HK-2 (cell line): ENCODE measurements around the gene RBM5.

Source experiments
- DNase-seq: peaks from one replicate; pipeline ENCODE4 v3.0.0-alpha.2; 2018; ENCODE audit not compliant: unreplicated experiment

RBM5 gene

DNA sequence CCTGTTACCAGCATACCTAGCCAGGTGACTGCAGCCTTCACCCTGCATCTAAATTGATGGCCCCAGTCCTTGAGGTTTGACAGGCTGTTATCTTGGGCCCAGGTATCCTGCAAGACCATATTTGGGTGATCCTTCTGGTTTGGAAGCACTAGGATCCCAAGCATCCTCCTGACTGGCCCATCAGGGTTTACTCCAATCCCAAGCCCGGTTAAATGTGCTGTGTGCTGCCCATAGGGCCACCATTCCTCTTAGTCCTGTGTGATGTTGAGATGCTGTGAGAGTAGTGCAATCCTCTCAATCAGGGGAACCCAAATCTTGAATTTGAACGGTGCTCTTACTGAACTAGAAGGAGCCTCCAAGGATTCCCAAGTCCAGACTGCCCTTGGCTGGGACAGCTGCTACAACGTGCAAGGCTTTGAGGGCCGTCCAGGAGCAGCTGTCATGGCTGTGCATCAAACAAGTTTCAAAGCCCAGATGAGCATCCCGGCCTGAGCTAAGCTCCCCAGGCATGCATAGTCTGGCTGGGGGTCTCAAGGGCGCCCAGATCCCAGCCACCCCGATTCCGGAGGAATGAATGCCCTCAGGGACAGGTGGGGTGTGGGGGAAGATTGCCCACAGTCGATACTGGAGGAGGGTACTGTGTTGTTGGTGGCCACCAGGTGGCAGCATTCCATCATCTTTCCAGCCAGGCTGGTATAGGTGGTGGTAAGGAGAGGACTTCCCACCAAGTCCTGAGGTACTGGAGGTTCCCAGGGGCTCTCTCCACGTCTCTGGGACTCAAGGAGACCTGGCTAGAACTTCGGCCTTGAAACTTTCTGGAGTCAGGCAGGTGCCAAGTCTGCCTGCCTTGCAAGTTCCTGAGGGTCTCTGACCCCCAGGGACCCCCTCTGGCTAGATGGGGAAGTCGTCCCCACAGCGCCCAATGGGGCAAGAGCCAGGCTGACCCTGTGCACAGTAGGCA lies 32.6 kb downstream of the RBM5 start:
- DNase-seq = peak; percentile 77

GRCh38 chr3:50122071-50122470 lies 33.4 kb downstream of the RBM5 start:
- no peak for DNase-seq

DNA sequence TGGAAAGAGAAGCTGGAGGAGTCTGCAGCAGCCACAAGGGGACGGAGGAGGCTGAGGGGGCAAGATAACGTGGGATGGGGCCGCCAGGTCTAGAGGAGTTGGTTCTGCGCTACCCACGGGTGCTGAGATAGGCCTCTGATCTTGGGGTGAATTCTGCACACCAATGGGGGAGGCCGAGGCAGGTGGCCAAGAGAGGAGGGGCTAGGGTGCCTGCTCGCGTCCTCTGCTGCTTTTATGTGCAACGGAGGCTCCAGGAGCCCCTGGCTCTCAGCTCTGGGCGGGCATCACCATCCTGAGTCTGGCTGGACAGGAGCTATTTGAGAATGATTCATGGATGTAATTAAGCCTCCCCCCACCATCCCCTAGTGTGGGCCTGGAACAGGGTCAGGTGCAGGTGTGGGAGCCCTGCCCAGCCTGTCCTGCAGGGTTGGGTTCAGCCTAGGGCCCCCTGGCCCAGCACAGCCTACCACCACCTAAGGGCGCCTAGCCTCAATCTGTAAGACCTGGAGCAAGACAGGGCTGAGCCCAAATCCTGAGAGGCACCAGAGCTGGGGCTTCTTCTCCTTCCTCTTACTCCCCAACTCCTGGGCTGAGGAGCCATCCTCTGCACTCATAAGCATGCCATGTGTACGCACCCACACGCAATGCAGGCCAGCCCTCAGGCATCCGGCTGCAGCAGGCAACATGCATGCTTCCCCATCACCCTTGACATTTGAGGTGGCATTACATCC lies 34.1 kb downstream of the RBM5 start:
- no peak for DNase-seq

GRCh38 chr3:50123394-50124051 lies 34.8 kb downstream of the RBM5 start:
- no peak for DNase-seq

DNA sequence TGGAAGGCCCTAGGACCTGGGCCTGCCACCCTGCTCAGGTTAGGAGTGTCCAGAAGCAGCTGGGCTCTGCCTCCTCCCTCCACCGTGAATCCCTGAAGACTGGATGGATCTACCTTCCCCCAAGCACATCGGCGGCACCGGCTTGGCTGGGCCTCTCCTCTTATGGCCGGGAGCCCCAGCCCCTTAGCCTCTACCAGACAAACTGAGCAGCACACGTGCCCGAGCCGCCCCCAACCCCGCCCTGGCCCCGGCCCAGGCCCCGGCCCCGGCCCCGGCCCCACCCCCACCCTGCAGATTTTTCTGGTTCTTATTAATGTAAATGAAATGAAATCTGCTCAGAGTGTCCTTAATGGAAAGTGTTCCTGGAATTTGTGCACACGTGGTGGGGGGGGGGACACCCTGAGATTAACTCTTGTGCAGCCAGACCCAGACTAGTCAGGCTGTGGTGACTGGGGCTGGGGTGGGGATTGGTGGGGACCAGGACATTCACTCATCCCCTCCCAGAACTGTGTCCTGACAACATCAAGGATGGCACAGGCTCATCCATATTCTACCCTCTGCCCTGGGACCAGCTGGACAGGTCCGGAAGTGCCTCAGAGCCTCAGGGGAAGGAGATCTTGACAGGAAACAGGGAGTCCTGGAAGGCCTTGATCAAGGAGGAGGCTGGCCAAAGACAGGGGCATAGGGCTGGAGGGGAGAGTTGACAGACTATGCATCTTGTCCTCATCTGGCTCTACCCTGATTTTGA lies 35.5 kb downstream of the RBM5 start:
- DNase-seq = no peak

GRCh38 chr3:50124800-50125178 lies 36.1 kb downstream of the RBM5 start:
- DNase-seq = no peak

DNA sequence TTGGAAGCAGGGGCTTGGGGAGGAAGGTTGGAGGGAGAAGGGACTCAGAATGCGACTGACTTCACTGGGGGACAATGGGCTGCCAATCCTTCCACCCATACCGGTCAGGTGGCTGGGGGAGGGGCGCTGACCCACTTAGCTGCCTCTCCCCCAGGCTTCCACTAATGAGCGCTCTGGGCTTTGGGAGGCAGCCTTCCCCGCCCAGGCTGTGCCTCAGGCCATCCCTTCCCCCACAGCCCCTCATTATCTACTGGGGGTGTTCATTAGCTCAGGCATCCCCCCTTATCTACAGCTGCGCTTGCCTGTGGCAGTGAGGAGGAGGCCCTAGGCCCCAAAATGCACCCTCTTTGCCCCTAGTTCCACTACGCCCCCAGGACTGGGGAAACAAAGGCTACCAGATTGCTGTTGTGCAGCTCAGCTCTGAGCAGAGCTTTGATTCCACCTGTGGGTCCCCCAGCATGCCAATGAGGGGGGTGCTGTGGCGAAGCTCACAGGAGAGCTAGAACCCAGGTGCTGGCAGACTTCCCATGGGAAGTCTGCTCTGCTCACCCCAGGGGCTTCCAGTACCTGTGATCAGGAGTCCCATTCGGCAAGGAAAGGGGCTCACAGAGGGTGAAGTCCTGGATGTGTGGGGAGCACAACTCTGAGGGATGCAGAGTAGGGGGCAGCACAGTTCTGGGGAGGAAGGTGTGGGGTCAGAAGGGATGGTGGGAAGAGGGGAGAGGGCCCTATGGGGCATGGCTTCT lies 37.0 kb downstream of the RBM5 start:
- DNase-seq = no peak

- DNase-seq = no peak
Measured at GRCh38 chr3:50126287-50127211, 37.8 kb downstream of the RBM5 start.

GRCh38 chr3:50127251-50127691 lies 38.6 kb downstream of the RBM5 start:
- DNase-seq = no peak

DNA sequence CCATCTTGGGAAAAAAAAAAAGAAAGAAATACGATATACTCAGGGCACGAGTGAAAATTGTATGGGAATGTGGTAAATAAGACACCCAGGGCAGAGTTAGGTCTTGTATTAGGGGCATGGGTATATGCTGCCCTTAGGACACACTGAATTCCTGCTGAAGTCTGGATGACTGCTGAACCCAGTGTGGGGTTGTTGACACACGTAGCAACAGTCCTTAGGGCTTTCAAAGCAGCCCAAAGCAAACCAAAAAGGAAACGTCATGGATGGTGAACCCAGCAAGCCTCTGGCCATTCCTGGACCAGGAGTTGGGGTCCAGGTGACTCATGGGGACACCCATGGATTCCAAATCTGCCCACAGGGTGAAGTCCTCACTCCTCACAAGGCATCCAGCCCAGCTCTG lies 39.3 kb downstream of the RBM5 start:
- no peak for DNase-seq

DNA sequence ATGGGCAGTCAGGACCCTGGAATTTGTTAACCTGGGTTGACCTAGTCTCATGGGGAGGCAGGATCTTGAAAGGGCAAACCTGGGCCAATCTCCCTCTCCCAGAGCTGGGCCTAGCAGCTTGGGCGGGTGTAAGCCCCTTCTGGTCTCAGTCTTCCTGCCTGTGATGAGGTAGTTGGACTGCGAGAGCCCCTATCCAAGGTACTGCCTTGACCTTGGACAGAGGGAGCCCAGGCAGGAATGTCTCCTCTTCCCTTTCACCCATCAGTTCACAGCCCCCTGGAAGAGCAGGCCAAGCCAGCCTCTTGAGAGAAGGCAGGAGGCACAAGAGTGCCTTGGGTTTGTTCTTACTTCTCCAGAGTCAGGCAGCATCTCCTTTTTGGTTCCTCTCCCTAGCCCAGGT lies 41.7 kb downstream of the RBM5 start:
- no peak for DNase-seq

- DNase-seq = no peak
Measured at GRCh38 chr3:50132421-50133282, 43.9 kb downstream of the RBM5 start.

DNA sequence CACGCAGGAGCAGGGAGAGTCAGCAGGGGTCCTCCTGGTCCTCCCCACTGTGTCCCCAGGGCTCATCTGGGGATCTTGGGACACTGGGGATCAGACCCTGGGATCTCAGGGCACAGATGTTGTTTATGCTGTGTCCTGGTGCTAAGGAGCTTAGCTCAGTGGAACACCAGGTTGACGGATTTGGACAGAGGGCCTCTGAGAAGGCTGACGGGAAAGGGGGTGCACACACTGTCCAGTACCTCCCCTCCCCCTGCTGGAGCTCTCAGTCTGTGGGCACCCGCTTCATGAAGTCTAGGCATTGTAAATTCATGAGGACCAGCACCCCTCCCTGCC lies 44.5 kb downstream of the RBM5 start:
- no peak for DNase-seq

GRCh38 chr3:50134367-50134766 lies 45.6 kb downstream of the RBM5 start:
- no peak for DNase-seq

DNA sequence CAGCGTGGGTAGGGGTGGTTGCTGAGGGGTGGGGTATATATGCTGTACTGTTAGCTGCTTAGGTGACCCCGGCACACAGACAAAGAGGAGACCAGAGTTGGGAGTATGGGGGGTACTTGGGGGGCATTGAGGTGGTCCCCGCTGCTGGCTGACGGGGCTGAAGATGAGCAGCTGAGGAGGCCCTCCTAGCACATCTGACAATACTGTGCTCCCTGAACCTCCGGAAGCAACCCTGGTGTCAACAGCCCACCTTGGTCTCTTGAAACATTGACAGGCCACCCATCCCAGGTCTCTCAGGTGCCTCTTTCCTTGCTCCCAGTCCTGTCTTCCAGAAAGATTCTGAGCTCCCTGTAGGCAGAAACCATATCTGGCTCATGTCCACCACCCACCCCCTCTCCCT lies 47.2 kb downstream of the RBM5 start:
- DNase-seq = no peak

GRCh38 chr3:50136714-50137405 lies 48.1 kb downstream of the RBM5 start:
- DNase-seq = peak; percentile 26

- no peak for DNase-seq
Measured at GRCh38 chr3:50137531-50137930, 48.8 kb downstream of the RBM5 start.
